ENCODE results near the gene NRF1. TPM values are rescaled to one million over a fixed set of nuclear protein-coding genes. Genes with fewer than 3 reads are reported as not detected.
"Not testable (repeated sequence)": the region's sequence is repeated elsewhere in the genome, so short reads cannot be mapped to it uniquely, and the experiment has no call there.

The NRF1 gene
- total RNA-seq, 3 donors from 2014 or later: 13.3 to 21.8 (median 17.4) TPM

DNA sequence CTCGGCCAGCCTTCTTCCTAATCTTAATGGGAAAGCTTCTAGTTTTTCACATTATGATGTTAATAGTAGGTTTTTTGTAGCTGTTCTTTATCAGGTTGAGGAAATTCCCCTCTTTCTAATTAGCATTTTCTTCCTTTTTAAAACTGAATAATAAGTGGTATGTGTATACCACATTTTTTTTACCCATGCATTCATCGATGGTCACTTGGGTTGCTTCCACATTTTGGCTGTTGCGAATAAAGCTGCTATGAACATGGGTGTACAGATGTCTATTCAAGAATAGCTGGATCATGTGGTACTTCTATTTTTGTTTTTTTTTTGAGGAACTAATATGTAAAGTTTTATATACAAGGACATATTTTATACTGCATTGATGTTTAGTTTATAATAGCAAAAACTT lies 44.3 kb downstream of the NRF1 start:
- DNase-seq (no peak), ATAC-seq (no peak)
- TF ChIP-seq, protein P1, sequence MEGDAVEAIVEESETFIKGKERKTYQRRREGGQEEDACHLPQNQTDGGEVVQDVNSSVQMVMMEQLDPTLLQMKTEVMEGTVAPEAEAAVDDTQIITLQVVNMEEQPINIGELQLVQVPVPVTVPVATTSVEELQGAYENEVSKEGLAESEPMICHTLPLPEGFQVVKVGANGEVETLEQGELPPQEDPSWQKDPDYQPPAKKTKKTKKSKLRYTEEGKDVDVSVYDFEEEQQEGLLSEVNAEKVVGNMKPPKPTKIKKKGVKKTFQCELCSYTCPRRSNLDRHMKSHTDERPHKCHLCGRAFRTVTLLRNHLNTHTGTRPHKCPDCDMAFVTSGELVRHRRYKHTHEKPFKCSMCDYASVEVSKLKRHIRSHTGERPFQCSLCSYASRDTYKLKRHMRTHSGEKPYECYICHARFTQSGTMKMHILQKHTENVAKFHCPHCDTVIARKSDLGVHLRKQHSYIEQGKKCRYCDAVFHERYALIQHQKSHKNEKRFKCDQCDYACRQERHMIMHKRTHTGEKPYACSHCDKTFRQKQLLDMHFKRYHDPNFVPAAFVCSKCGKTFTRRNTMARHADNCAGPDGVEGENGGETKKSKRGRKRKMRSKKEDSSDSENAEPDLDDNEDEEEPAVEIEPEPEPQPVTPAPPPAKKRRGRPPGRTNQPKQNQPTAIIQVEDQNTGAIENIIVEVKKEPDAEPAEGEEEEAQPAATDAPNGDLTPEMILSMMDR (IDR thresholded peaks at IDR 0.05): no peak
- H3K9me3 ChIP-seq: peaks cover 3% of the 10 kb centered on the region
- H3K36me3 ChIP-seq (ENCODE audit: low read depth): no peaks in the 10 kb centered on the region
- H3K4me1 ChIP-seq (ENCODE audit: low read depth): no peaks in the 10 kb centered on the region
- no peak overlapping the region for H3K4me3 ChIP-seq
- intact Hi-C loops (cut with DNase I, micrococcal nuclease): no loop called here

DNA sequence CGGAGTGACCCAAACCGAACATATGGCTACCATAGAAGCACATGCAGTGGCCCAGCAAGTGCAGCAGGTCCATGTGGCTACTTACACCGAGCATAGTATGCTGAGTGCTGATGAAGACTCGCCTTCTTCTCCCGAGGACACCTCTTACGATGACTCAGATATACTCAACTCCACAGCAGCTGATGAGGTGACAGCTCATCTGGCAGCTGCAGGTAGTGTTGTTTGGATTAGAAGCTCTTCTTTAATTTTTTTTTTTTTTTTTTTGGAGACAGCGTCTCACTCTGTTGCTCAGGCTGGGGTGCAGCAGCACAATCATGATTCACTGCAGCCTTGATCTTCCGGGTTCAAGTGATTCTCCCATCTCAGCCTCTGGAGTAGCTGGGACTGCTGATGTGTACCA lies 45.8 kb downstream of the NRF1 start:
- TF ChIP-seq, protein P1 (IDR thresholded peaks at IDR 0.05): no peak
- DNase-seq (no peak), ATAC-seq (no peak)
- Histone ChIP-seq H3K9me3 (peaks cover 16% of the 10 kb centered on the region), H3K4me3 (no peak overlapping the region), H3K36me3 (ENCODE audit: low read depth) (no peaks in the 10 kb centered on the region), H3K4me1 (ENCODE audit: low read depth) (no peaks in the 10 kb centered on the region)
- intact Hi-C loops (cut with DNase I, micrococcal nuclease): no loop called here

DNA sequence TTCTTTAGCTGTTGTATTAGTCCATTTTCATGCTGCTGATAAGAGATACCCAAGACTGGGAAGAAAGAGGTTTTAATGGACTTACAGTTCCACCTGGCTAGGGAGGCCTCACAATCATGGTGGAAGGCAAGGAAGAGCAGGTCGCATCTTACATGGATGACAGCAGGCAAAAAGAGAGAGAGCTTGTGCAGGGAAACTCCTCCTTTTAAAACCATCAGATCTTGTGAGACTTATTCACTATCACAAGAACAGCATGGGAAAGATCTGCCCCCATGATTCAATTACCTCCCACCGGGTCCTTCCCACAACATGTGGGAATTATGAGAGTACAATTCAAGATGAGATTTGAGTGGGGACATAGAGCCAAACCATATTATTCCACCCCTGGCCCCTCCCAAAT lies 48.4 kb downstream of the NRF1 start:
- peaks cover 18% of the 10 kb centered on the region for H3K9me3 ChIP-seq
- H3K36me3 ChIP-seq (ENCODE audit: low read depth); DNase-seq; intact Hi-C loops (cut with DNase I, micrococcal nuclease); H3K4me3 ChIP-seq; H3K4me1 ChIP-seq (ENCODE audit: low read depth); ATAC-seq: not testable (repeated sequence)

DNA sequence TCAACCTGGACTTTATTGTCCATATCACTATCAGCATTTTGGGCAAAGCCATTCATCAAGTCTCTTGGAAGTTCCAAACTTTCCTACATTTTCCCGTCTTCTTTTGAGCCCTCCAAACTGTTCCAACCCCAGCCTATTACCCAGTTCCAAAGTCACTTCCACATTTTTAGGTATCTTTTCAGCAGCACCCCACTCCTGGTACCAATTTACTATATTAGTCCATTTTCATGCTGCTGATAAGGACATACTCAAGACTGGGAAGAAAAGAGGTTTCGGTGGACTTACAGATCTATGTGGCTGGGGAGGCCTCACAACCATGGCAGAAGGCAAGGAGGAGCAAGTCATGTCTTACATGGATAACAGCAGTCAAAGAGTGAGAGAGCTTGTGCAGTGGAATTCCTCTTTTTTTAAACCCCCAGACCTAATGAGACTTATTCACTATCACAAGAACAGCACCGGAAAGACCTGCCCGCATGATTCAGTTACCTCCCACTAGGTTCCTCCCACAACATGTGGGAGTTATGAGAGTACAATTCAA lies 50.2 kb downstream of the NRF1 start:
- Histone ChIP-seq H3K9me3 (peaks cover 18% of the 10 kb centered on the region), H3K4me1 (ENCODE audit: low read depth) (no peaks in the 10 kb centered on the region), H3K4me3 (no peak overlapping the region), H3K36me3 (ENCODE audit: low read depth) (no peaks in the 10 kb centered on the region)
- DNase-seq: no peak
- TF ChIP-seq, protein P1 (IDR thresholded peaks at IDR 0.05): no peak
- intact Hi-C loops (cut with DNase I, micrococcal nuclease): no loop called here
- no peak for ATAC-seq

DNA sequence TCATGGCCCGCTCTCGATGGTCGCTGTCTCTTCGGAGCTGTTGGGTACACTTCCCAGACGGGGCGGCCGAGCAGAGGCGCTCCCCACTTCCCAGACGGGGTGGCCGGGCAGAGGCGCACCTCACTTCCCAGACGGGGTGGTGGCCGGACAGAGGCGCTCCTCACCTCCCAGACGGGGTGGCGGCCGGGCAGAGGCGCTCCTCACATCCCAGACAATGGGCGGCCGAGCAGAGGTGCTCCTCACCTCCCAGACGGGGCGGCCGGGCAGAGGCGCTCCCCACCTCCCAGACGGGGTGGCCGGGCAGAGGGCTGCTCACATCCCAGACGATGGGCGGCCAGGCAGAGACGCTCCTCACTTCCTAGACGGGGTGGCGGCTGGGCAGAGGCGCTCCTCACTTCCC lies 51.7 kb downstream of the NRF1 start:
- DNase-seq; H3K4me1 ChIP-seq (ENCODE audit: low read depth); ATAC-seq; H3K36me3 ChIP-seq (ENCODE audit: low read depth); intact Hi-C loops (cut with DNase I, micrococcal nuclease); H3K4me3 ChIP-seq: not testable (repeated sequence)
- H3K9me3 ChIP-seq: peaks cover 18% of the 10 kb centered on the region

DNA sequence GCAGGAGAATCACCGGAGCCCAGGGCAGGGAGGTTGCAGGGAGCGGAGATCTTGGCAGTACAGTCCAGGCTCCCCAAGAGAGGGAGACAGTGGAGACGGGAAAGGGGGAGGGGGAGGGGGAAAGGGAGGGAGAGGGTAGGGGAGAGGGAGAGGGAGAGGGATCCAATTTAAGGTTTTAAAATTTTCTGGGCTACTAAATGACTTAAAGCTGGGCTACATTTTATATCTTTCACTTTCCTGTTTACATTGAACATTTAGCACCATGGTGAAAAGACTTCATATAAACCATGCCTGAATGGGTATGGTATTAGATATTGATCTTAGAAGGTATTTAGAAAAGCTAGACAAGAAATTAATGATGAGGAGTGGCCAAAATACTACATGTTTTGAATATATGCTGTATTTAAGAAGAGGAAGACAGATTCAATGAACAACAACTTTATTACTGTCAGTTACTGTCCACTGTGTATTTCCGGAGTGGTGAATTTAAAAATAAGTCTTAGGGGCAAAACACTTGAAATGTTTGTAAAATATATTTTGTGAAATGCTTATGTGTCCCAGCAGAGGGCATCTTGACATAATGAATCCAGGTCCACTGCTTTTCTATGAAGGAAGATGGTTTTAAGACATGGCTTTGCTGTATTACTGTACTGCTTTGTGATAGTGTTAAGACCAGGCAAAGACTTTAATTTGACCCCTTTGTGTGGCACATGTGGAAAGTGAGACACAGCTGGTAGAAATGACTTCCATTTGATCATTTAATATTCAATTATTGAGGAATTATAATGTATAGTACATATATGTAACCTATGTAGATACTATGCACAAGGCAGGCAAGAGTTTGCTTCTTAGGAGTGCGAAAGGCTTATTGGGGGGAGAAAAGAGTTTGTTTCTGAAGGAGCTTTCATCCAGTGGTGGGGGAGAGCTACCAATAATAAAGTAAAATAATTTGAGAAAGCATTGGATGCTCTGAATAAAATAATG lies 52.8 kb downstream of the NRF1 start:
- intact Hi-C loops (cut with DNase I, micrococcal nuclease): no loop called here
- DNase-seq: no peak
- TF ChIP-seq, protein P1 (IDR thresholded peaks at IDR 0.05): no peak
- ATAC-seq: peak; percentile 43
- Histone ChIP-seq H3K9me3 (peaks cover 18% of the 10 kb centered on the region), H3K36me3 (ENCODE audit: low read depth) (no peaks in the 10 kb centered on the region), H3K4me3 (no peak overlapping the region), H3K4me1 (ENCODE audit: low read depth) (no peaks in the 10 kb centered on the region)

Data from mucosa of descending colon (tissue), 3 donors.